CD14-positive monocyte (primary cell): ENCODE measurements around the gene GZMB. TPM values are rescaled to one million over a fixed set of nuclear protein-coding genes. Genes with fewer than 3 reads are reported as not detected.

ENCODE experiments used
- DNase-seq, 3 donors: peaks; one replicate each; pipeline ENCODE4 v3.0.0-alpha.2; 2011 to 2022
- H2AFZ ChIP-seq: 2 replicates; pipeline ENCODE4 v1.6.0; 2012; ENCODE audit warnings: mild to moderate bottlenecking, low read depth, low read length, inconsistent platforms; ENCODE audit not compliant: insufficient read depth, poor library complexity, severe bottlenecking
- H3K27ac ChIP-seq, 2 donors: 1 replicate in 1 of 2; 2 replicates in 1 of 2; pipeline ENCODE4 v1.5.1; 2012 to 2013; ENCODE audit warnings: low read length in 2 of 2, control low read depth in 1 of 2, inconsistent platforms in 1 of 2, low read depth in 1 of 2, mild to moderate bottlenecking in 1 of 2
- H3K27me3 ChIP-seq, 2 donors: one replicate each; pipeline versions ENCODE4 v1.6.0 to v1.6.1; 2011 to 2013; ENCODE audit warnings: low read length in 2 of 2; ENCODE audit not compliant: control insufficient read depth in 2 of 2, insufficient read depth in 2 of 2
- H3K36me3 ChIP-seq, 2 donors: replicated peaks in 1 of 2; 1 replicate in 1 of 2; 2 replicates in 1 of 2; pipeline versions ENCODE4 v1.5.1 to v1.6.1; 2012 to 2013; ENCODE audit warnings: low read length in 2 of 2, control low read depth in 1 of 2, inconsistent platforms in 1 of 2, mild to moderate bottlenecking in 1 of 2; ENCODE audit not compliant: insufficient read depth in 2 of 2, control insufficient read depth in 1 of 2
- H3K4me1 ChIP-seq, 2 donors: 1 replicate in 1 of 2; 2 replicates in 1 of 2; pipeline versions ENCODE4 v1.5.1 to v1.6.1; 2012 to 2013; ENCODE audit warnings: low read length in 2 of 2, control low read depth in 1 of 2, inconsistent platforms in 1 of 2, mild to moderate bottlenecking in 1 of 2, moderate library complexity in 1 of 2; ENCODE audit not compliant: insufficient read depth in 2 of 2, control insufficient read depth in 1 of 2
- H3K4me2 ChIP-seq: replicated peaks from 2 replicates; pipeline ENCODE3; 2012; ENCODE audit warnings: low read length, moderate library complexity, mild to moderate bottlenecking; ENCODE audit not compliant: poor library complexity, severe bottlenecking; ENCODE audit errors: extremely low read depth
- H3K4me3 ChIP-seq, 3 experiments: fragments of 200-600 bp in 1 of 3; sonication (generic) in 1 of 3; replicated peaks in 1 of 3; 1 replicate in 2 of 3; 2 replicates in 1 of 3; pipeline ENCODE4 v1.5.1; 2011 to 2013; ENCODE audit warnings: low read length in 3 of 3, mild to moderate bottlenecking in 3 of 3, control low read depth in 2 of 3, low read depth in 2 of 3, inconsistent platforms in 1 of 3, moderate library complexity in 1 of 3
- H3K79me2 ChIP-seq: 2 replicates; pipeline ENCODE4 v1.6.0; 2012; ENCODE audit warnings: mild to moderate bottlenecking, control low read depth, inconsistent platforms, low read length, moderate library complexity; ENCODE audit not compliant: insufficient read depth
- H3K9ac ChIP-seq: 2 replicates; pipeline ENCODE4 v1.6.0; 2017; ENCODE audit warnings: low read length, mild to moderate bottlenecking; ENCODE audit not compliant: insufficient read depth, poor library complexity, severe bottlenecking
- H3K9me3 ChIP-seq, 2 donors: replicated peaks in 1 of 2; 1 replicate in 1 of 2; 2 replicates in 1 of 2; pipeline versions ENCODE4 v1.5.1 to v1.6.1; 2012 to 2013; ENCODE audit warnings: low read length in 2 of 2, control low read depth in 1 of 2; ENCODE audit not compliant: control insufficient read depth in 1 of 2, insufficient read depth in 1 of 2
- H4K20me1 ChIP-seq: 2 replicates; pipeline ENCODE4 v1.6.0; 2012; ENCODE audit warnings: mild to moderate bottlenecking, low read length, control low read depth, moderate library complexity; ENCODE audit not compliant: insufficient read depth
- H3K27ac Mint-ChIP-seq, 7 donors: one replicate each; pipeline ENCODE4 v1.8.0; 2020; ENCODE audit warnings: mild to moderate bottlenecking in 7 of 7, mixed read lengths in 7 of 7, moderate library complexity in 6 of 7, inconsistent platforms in 2 of 7
- H3K27me3 Mint-ChIP-seq, 3 donors: one replicate each; pipeline ENCODE4 v1.8.0; 2021 to 2022; ENCODE audit warnings: low read depth in 3 of 3, mild to moderate bottlenecking in 3 of 3, mixed read lengths in 3 of 3, moderate library complexity in 3 of 3, inconsistent platforms in 1 of 3
- H3K36me3 Mint-ChIP-seq, 2 donors: one replicate each; pipeline ENCODE4 v1.8.0; 2020; ENCODE audit warnings: mixed read lengths in 2 of 2, inconsistent platforms in 1 of 2, mild to moderate bottlenecking in 1 of 2
- H3K4me1 Mint-ChIP-seq: one replicate; pipeline ENCODE4 v1.8.0; 2020; ENCODE audit warnings: mild to moderate bottlenecking, mixed read lengths
- H3K4me3 Mint-ChIP-seq, 2 donors: one replicate each; pipeline ENCODE4 v1.8.0; 2020; ENCODE audit warnings: mild to moderate bottlenecking in 2 of 2, mixed read lengths in 2 of 2, moderate library complexity in 1 of 2
- H3K9me3 Mint-ChIP-seq, 7 donors: one replicate each; pipeline ENCODE4 v1.8.0; 2020 to 2022; ENCODE audit warnings: mixed read lengths in 7 of 7, mild to moderate bottlenecking in 6 of 7, moderate library complexity in 6 of 7, inconsistent platforms in 2 of 7
- WGBS: methylation state at CpG from one replicate; pipeline ENCODE4 v1.1.5; 2013; ENCODE audit warnings: missing lambda C conversion rate; ENCODE audit not compliant: insufficient coverage; 5-methylcytosine and 5-hydroxymethylcytosine counted together
- intact Hi-C, 2 donors: fragments of 100-400 bp; cut with micrococcal nuclease; formaldehyde crosslinking; loops; one replicate each; pipeline versions ENCODE4 v1.15.0 to v1.15.1; 2023
- polyA plus RNA-seq, 3 donors: library from polyadenylated mRNA; depleted of rRNA in 1 of 3; unstranded in 2 of 3; stranded (reverse) in 1 of 3; fragments of 300-500 nt in 2 of 3; fragments of >200 nt in 1 of 3; fragmentation: Illumina TruSeq in 2 of 3; gene quantifications; 1 replicate in 2 of 3; 2 replicates in 1 of 3; pipeline ENCODE4 v1.2.3, GENCODE V29; 2012 to 2021
- TF ChIP-seq, protein P1 (sequence below): fragments of 200-600 bp; IDR thresholded peaks from one replicate; pipeline ENCODE4 v1.8.0; 2022; ENCODE audit warnings: antibody characterized with exemption, mild to moderate bottlenecking

GZMB gene
- polyA plus RNA-seq, 3 donors: 1.0 to 1.3 TPM; not detected in 1

DNA sequence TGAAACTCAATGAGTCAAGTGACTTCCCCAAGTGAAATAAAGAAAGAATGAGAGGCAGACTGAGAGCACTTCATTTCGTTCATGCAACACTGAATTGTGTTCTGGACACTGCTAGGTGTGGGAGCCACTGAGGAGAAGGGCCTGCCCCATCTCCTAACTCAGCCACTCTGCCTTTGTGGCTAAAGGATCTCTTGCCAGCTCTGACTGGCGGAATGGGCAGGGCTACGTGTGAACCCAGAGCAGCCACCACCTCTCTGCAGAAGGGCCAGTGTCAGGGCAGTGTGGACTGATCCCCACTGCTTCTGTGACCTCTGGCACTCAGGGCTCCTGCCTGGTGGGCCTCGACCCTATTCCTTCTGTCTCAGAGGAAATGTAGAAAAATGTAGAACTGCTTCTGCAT, 46.5 kb upstream of the GZMB start:
- WGBS: 84% methylated on average over 2 of the region's 4 CpGs
- no peaks in the 10 kb centered on the region for H3K79me2 ChIP-seq
- no peaks in the 10 kb centered on the region for H3K9me3 ChIP-seq
- Mint-ChIP-seq H3K4me1 (peaks cover 23% of the 10 kb centered on the region), H3K9me3 (no peaks in the 10 kb centered on the region), H3K4me3 (no peak overlapping the region), H3K27me3 (no peaks in the 10 kb centered on the region), H3K36me3 (no peaks in the 10 kb centered on the region), H3K27ac (no peak overlapping the region)
- no peak for DNase-seq
- H3K9ac ChIP-seq: no peak overlapping the region
- peaks cover 21 to 24% of the 10 kb centered on the region in 2 donors for H3K4me1 ChIP-seq
- no peaks in the 10 kb centered on the region for H3K27me3 ChIP-seq
- H3K36me3 ChIP-seq: no peaks in the 10 kb centered on the region
- no peak overlapping the region for H3K27ac ChIP-seq
- no peaks in the 10 kb centered on the region for H4K20me1 ChIP-seq
- H3K4me2 ChIP-seq: no peak overlapping the region
- no peak overlapping the region for H3K4me3 ChIP-seq
- peak overlapping the region; percentile 43 for H2AFZ ChIP-seq
- TF ChIP-seq, protein P1, sequence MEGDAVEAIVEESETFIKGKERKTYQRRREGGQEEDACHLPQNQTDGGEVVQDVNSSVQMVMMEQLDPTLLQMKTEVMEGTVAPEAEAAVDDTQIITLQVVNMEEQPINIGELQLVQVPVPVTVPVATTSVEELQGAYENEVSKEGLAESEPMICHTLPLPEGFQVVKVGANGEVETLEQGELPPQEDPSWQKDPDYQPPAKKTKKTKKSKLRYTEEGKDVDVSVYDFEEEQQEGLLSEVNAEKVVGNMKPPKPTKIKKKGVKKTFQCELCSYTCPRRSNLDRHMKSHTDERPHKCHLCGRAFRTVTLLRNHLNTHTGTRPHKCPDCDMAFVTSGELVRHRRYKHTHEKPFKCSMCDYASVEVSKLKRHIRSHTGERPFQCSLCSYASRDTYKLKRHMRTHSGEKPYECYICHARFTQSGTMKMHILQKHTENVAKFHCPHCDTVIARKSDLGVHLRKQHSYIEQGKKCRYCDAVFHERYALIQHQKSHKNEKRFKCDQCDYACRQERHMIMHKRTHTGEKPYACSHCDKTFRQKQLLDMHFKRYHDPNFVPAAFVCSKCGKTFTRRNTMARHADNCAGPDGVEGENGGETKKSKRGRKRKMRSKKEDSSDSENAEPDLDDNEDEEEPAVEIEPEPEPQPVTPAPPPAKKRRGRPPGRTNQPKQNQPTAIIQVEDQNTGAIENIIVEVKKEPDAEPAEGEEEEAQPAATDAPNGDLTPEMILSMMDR: no peak
- intact Hi-C loops: no loop called here

DNA sequence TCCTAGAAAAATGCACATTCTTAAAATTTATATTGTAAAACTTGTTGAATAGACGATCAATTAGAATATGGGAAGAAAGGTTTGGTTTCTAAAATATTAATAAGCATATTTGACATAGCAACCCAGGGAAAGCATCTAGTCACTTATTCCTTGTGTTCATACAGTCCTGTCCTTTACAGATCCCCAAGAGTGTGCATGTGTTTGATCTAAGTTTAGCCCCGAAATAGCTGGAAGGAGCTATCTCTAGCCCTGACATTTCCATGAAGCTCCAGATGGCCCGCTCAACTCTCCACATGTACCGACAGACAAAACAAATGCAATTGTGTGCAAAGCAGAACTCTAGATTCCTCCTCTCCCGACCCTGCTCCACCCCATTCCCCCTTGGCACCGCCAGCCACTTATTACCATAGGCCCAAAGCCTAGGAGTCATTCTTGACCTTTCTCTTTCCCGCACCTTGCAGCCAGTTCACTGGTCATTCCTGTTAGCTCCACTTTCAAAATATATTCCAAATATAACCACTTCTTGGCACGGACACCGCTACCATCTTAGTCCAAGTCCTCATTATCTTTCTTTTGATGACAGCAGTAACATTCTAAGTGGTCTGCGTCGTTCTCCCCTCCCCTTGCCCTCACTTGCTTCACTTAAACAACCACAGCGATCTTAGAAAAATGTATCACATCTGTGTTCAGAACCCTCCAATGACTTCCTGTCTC, 45.4 kb upstream of the GZMB start:
- H3K9me3 ChIP-seq: no peaks in the 10 kb centered on the region
- Mint-ChIP-seq H3K36me3 (no peaks in the 10 kb centered on the region), H3K9me3 (no peaks in the 10 kb centered on the region), H3K27ac (peak overlapping the region in 1 of 7 donors; percentile 53), H3K4me1 (peaks cover 28% of the 10 kb centered on the region), H3K27me3 (no peaks in the 10 kb centered on the region), H3K4me3 (no peak overlapping the region)
- H3K27ac ChIP-seq: no peak overlapping the region
- no peak overlapping the region for H3K9ac ChIP-seq
- no peaks in the 10 kb centered on the region for H3K79me2 ChIP-seq
- TF ChIP-seq, protein P1: peak; percentile 75
- 44% methylated on average over 10 of the region's 12 CpGs for WGBS
- intact Hi-C loops: no loop called here
- no peak overlapping the region for H3K4me3 ChIP-seq
- peaks cover 26 to 29% of the 10 kb centered on the region in 2 donors for H3K4me1 ChIP-seq
- no peak overlapping the region for H3K4me2 ChIP-seq
- DNase-seq: no peak
- H3K27me3 ChIP-seq: no peaks in the 10 kb centered on the region
- peak overlapping the region; percentile 7 for H2AFZ ChIP-seq
- no peaks in the 10 kb centered on the region for H4K20me1 ChIP-seq
- H3K36me3 ChIP-seq: no peaks in the 10 kb centered on the region
